ENCODE measurements around the gene SRGAP1. TPM values are rescaled to one million over a fixed set of nuclear protein-coding genes. Genes with fewer than 3 reads are reported as not detected.
"Not testable (repeated sequence)": the region's sequence is repeated elsewhere in the genome, so short reads cannot be mapped to it uniquely, and the experiment has no call there.

SRGAP1 gene
- polyA plus RNA-seq, 4 donors: 16.9 to 27.8 (median 22.7) TPM

- no peak for DNase-seq (ENCODE audit: low read depth in 4 of 4, low spot score in 2 of 4)
Measured at GRCh38 chr12:63864454-63864706, 19.9 kb downstream of the SRGAP1 start.

GRCh38 chr12:63865448-63865847 lies 20.9 kb downstream of the SRGAP1 start:
- DNase-seq (ENCODE audit: low read depth in 4 of 4, low spot score in 2 of 4): no peak

GRCh38 chr12:63867053-63867452 lies 22.6 kb downstream of the SRGAP1 start:
- no peak for DNase-seq (ENCODE audit: low read depth in 4 of 4, low spot score in 2 of 4)

- no peak for DNase-seq (ENCODE audit: low read depth in 4 of 4, low spot score in 2 of 4)
Measured at GRCh38 chr12:63869656-63870055, 25.2 kb downstream of the SRGAP1 start.

- DNase-seq (ENCODE audit: low read depth in 4 of 4, low spot score in 2 of 4): no peak
Measured at GRCh38 chr12:63870838-63871237, 26.3 kb downstream of the SRGAP1 start.

- DNase-seq (ENCODE audit: low read depth in 4 of 4, low spot score in 2 of 4): no peak
Measured at GRCh38 chr12:63874897-63875480, 30.5 kb downstream of the SRGAP1 start.

- DNase-seq (ENCODE audit: low read depth in 4 of 4, low spot score in 2 of 4): no peak
Measured at GRCh38 chr12:63875703-63876102, 31.2 kb downstream of the SRGAP1 start.

GRCh38 chr12:63876980-63877379 lies 32.5 kb downstream of the SRGAP1 start:
- no peak for DNase-seq (ENCODE audit: low read depth in 4 of 4, low spot score in 2 of 4)

GRCh38 chr12:63877693-63878092 lies 33.2 kb downstream of the SRGAP1 start:
- DNase-seq (ENCODE audit: low read depth in 4 of 4, low spot score in 2 of 4): no peak

GRCh38 chr12:63880235-63880634 lies 35.7 kb downstream of the SRGAP1 start:
- DNase-seq (ENCODE audit: low read depth in 4 of 4, low spot score in 2 of 4): not testable (repeated sequence)

GRCh38 chr12:63880742-63881263 lies 36.3 kb downstream of the SRGAP1 start:
- DNase-seq (ENCODE audit: low read depth in 4 of 4, low spot score in 2 of 4): no peak

- peak in 2 of 4 donors; percentile 40 to 45 for DNase-seq (ENCODE audit: low read depth in 4 of 4, low spot score in 2 of 4)
Measured at GRCh38 chr12:63882844-63883243, 38.3 kb downstream of the SRGAP1 start.

GRCh38 chr12:63885401-63885800 lies 40.9 kb downstream of the SRGAP1 start:
- DNase-seq (ENCODE audit: low read depth in 4 of 4, low spot score in 2 of 4): no peak

- no peak for DNase-seq (ENCODE audit: low read depth in 4 of 4, low spot score in 2 of 4)
Measured at GRCh38 chr12:63888908-63889635, 44.6 kb downstream of the SRGAP1 start.

GRCh38 chr12:63889721-63890509 lies 45.4 kb downstream of the SRGAP1 start:
- DNase-seq (ENCODE audit: low read depth in 4 of 4, low spot score in 2 of 4): no peak

- DNase-seq (ENCODE audit: low read depth in 4 of 4, low spot score in 2 of 4): no peak
Measured at GRCh38 chr12:63893170-63893569, 48.7 kb downstream of the SRGAP1 start.

GRCh38 chr12:63894132-63894531 lies 49.6 kb downstream of the SRGAP1 start:
- no peak for DNase-seq (ENCODE audit: low read depth in 4 of 4, low spot score in 2 of 4)

GRCh38 chr12:63895841-63896240 lies 51.3 kb downstream of the SRGAP1 start:
- no peak for DNase-seq (ENCODE audit: low read depth in 4 of 4, low spot score in 2 of 4)

- DNase-seq (ENCODE audit: low read depth in 4 of 4, low spot score in 2 of 4): no peak
Measured at GRCh38 chr12:63897931-63898330, 53.4 kb downstream of the SRGAP1 start.

GRCh38 chr12:63898764-63899337 lies 54.4 kb downstream of the SRGAP1 start:
- no peak for DNase-seq (ENCODE audit: low read depth in 4 of 4, low spot score in 2 of 4)

GRCh38 chr12:63899396-63899795 lies 54.9 kb downstream of the SRGAP1 start:
- DNase-seq (ENCODE audit: low read depth in 4 of 4, low spot score in 2 of 4): no peak
